Esophagus squamous epithelium (tissue), 4 donors: ENCODE data around the gene MIEF2.

ENCODE experiments used
- CTCF ChIP-seq, 6 experiments: fragments of 450-650 bp in 4 of 6; fragments of 200-600 bp in 2 of 6; sonication (generic) in 2 of 6; IDR thresholded peaks; one replicate each; pipeline ENCODE4 v1.5.1; 2016 to 2019; ENCODE audit warnings: antibody characterized with exemption in 6 of 6, mild to moderate bottlenecking in 4 of 6, moderate library complexity in 4 of 6
- POLR2A ChIP-seq, 4 donors: fragments of 450-650 bp; IDR thresholded peaks; one replicate each; pipeline ENCODE4 v1.6.1; 2017; ENCODE audit warnings: antibody characterized with exemption in 4 of 4, mild to moderate bottlenecking in 4 of 4, moderate library complexity in 3 of 4

- TF ChIP-seq CTCF (IDR thresholded peaks at IDR 0.05) (no peak), POLR2A (IDR thresholded peaks at IDR 0.05) (no peak)
These were observed 48.7 kb downstream of the MIEF2 start for GRCh38 chr17:18309202-18309601.
